Endothelial cell (in vitro differentiated cells): ENCODE measurements around the gene SCD5. TPM values are rescaled to one million over a fixed set of nuclear protein-coding genes. Genes with fewer than 3 reads are reported as not detected.

ENCODE experiments used
- DNase-seq: peaks from one replicate; pipeline ENCODE4 v3.0.0; 2021; ENCODE audit warnings: low spot score
- H3K27ac Mint-ChIP-seq: one replicate; pipeline ENCODE4 v1.8.0; 2021; ENCODE audit warnings: mixed read lengths, inconsistent platforms; ENCODE audit not compliant: unreplicated experiment
- H3K27me3 Mint-ChIP-seq: one replicate; pipeline ENCODE4 v1.8.0; 2021; ENCODE audit warnings: mild to moderate bottlenecking, moderate library complexity, mixed read lengths, inconsistent platforms; ENCODE audit not compliant: unreplicated experiment
- H3K36me3 Mint-ChIP-seq: one replicate; pipeline ENCODE4 v1.8.0; 2021; ENCODE audit warnings: mild to moderate bottlenecking, low read depth, mixed read lengths, inconsistent platforms; ENCODE audit not compliant: unreplicated experiment
- H3K4me1 Mint-ChIP-seq: one replicate; pipeline ENCODE4 v1.8.0; 2021; ENCODE audit warnings: mild to moderate bottlenecking, mixed read lengths, inconsistent platforms; ENCODE audit not compliant: unreplicated experiment
- H3K4me3 Mint-ChIP-seq: one replicate; pipeline ENCODE4 v1.8.0; 2021; ENCODE audit warnings: mild to moderate bottlenecking, mixed read lengths, inconsistent platforms; ENCODE audit not compliant: unreplicated experiment
- H3K9me3 Mint-ChIP-seq: one replicate; pipeline ENCODE4 v1.8.0; 2021; ENCODE audit warnings: mixed read lengths, inconsistent platforms; ENCODE audit not compliant: unreplicated experiment
- total RNA-seq: library from RNA; stranded (reverse); fragmentation: NEBNext Ultra II Directional; extraction: Animal tissue kit (Norgen Biotek cat#: 25700); gene quantifications from one replicate; pipeline ENCODE4 v1.2.1, GENCODE V29; 2021; ENCODE audit not compliant: unreplicated experiment
- TF ChIP-seq, protein P1 (sequence below): fragments of 200-600 bp; sonication (generic); IDR thresholded peaks from one replicate; pipeline ENCODE4 v1.5.0; 2021; ENCODE audit warnings: antibody characterized with exemption; ENCODE audit not compliant: unreplicated experiment

The SCD5 gene
- total RNA-seq, 1 donor from 2014 or later, result 0.38 TPM

DNA sequence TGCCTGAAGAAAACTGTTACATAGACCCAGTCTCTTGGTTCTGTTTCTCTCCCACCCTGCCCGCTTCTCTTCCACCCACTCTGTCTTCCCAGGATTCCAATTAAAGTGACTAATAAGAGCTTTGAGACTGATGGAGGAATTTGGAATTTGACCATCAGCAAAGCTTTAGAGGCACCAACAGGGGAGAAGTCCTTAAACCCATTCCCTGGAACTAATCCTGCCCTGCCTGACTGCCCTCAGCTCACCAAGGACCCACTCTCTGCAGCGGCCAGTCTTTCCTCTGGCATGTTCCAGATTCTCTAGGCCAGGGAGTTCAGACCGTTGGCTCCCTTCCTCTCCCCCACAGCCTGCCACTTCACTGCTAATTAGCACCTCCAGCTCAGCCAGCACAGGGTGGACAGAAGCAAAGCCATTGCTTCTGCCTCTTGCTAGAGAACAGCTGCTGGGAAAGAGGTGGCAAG is 23.9 kb downstream of the SCD5 start:
- no peaks in the 10 kb centered on the region for H3K4me1 Mint-ChIP-seq
- H3K27me3 Mint-ChIP-seq, result peaks cover 5% of the 10 kb centered on the region
- no peaks in the 10 kb centered on the region for H3K36me3 Mint-ChIP-seq
- no peak for DNase-seq
- TF ChIP-seq, protein P1, sequence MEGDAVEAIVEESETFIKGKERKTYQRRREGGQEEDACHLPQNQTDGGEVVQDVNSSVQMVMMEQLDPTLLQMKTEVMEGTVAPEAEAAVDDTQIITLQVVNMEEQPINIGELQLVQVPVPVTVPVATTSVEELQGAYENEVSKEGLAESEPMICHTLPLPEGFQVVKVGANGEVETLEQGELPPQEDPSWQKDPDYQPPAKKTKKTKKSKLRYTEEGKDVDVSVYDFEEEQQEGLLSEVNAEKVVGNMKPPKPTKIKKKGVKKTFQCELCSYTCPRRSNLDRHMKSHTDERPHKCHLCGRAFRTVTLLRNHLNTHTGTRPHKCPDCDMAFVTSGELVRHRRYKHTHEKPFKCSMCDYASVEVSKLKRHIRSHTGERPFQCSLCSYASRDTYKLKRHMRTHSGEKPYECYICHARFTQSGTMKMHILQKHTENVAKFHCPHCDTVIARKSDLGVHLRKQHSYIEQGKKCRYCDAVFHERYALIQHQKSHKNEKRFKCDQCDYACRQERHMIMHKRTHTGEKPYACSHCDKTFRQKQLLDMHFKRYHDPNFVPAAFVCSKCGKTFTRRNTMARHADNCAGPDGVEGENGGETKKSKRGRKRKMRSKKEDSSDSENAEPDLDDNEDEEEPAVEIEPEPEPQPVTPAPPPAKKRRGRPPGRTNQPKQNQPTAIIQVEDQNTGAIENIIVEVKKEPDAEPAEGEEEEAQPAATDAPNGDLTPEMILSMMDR, result no peak
- no peak overlapping the region for H3K4me3 Mint-ChIP-seq
- H3K9me3 Mint-ChIP-seq, result no peaks in the 10 kb centered on the region
- H3K27ac Mint-ChIP-seq, result no peak overlapping the region

DNA sequence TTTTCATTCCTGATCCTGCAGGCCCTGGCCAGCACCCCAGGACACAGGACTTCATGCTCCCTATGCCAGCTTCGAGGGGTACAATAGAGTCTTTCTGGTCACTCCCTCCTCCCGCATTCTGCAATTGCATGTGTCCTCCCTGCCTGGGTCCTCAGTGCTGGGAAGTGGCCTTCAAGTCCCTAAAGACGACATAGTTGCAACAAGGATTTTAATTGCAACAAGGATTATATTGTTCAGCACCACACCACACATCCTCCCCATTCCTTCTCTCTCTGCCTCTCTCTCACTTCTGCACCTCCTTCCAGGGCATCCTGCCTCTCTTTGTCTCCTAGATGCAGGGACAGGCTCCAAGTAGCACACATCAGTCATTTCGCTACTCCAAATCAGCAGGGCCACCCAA is 25.5 kb downstream of the SCD5 start:
- TF ChIP-seq, protein P1, result no peak
- no peaks in the 10 kb centered on the region for H3K9me3 Mint-ChIP-seq
- no peak overlapping the region for H3K27ac Mint-ChIP-seq
- H3K36me3 Mint-ChIP-seq, result no peaks in the 10 kb centered on the region
- no peak for DNase-seq
- peaks cover 5% of the 10 kb centered on the region for H3K27me3 Mint-ChIP-seq
- no peak overlapping the region for H3K4me3 Mint-ChIP-seq
- no peaks in the 10 kb centered on the region for H3K4me1 Mint-ChIP-seq

DNA sequence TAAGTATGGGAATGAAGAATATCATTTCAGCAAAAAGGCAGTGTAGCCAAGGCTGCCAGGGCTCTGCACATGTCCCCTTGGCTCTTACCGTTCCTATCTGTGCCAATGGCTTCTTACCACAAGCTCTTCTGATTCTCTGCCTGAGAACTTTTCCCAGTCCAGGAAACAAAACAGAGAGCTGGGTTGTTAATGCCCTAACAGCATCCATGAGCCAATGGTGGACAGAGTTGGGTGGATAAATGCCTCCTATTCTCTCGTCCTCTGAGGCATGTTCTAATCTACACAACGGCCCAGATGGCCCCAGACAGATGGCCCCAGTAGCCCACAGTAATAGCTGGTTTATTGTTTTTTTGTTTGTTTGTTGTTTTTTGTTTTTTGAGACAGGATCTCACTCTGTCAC is 28.0 kb downstream of the SCD5 start:
- TF ChIP-seq, protein P1, result no peak
- no peak overlapping the region for H3K27ac Mint-ChIP-seq
- H3K9me3 Mint-ChIP-seq, result no peaks in the 10 kb centered on the region
- H3K27me3 Mint-ChIP-seq, result peaks cover 5% of the 10 kb centered on the region
- H3K4me3 Mint-ChIP-seq, result no peak overlapping the region
- H3K36me3 Mint-ChIP-seq, result no peaks in the 10 kb centered on the region
- no peak for DNase-seq
- no peaks in the 10 kb centered on the region for H3K4me1 Mint-ChIP-seq

DNA sequence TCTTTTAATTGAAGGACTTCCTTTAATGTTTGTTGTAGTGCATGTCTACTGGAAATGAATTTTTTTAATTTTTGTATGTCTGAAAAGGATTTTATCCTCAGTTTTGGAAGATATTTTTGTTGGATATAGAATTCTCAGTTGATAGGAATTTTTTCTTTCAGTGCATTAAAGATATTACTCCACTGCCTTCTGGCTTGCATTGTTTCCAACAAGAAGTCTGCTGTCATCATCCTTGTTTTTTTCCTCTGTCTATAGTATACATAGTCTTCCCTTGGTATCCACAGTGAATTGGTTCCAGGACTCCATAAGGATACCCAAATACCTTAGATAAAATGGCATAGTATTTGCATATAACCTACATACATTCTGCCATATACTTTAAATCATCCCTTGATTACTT is 33.5 kb downstream of the SCD5 start:
- H3K27me3 Mint-ChIP-seq, result peaks cover 1% of the 10 kb centered on the region
- no peaks in the 10 kb centered on the region for H3K4me1 Mint-ChIP-seq
- H3K4me3 Mint-ChIP-seq, result no peak overlapping the region
- H3K9me3 Mint-ChIP-seq, result no peaks in the 10 kb centered on the region
- TF ChIP-seq, protein P1, result no peak
- DNase-seq, result no peak
- no peak overlapping the region for H3K27ac Mint-ChIP-seq
- no peaks in the 10 kb centered on the region for H3K36me3 Mint-ChIP-seq

DNA sequence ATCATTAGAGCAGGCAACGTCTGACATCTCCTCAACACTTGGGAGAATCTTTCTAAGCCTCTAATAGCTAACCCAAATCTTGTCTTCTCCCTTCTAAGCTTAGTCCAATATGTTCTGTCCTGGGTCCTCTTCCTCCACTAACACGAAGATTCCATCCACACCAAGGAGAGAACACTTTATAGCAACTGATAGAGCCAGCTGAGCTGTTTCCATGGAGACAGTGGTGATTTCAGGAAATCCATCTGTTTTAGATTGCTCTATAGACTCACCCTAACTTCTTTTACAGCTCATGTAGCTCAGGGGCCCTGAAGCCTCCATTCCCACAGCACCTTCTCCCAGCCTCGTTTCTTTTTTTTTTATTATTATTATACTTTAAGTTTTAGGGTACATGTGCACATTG is 37.4 kb downstream of the SCD5 start:
- TF ChIP-seq, protein P1, result no peak
- Mint-ChIP-seq H3K36me3 (no peaks in the 10 kb centered on the region), H3K27ac (no peak overlapping the region), H3K4me3 (no peak overlapping the region), H3K27me3 (peaks cover 7% of the 10 kb centered on the region), H3K9me3 (no peaks in the 10 kb centered on the region), H3K4me1 (no peaks in the 10 kb centered on the region)
- no peak for DNase-seq
